ENCODE results near the gene NF1. TPM values are rescaled to one million over a fixed set of nuclear protein-coding genes. Genes with fewer than 3 reads are reported as not detected.
A peak's percentile ranks its signal among the peaks of the same experiment; 100 is the strongest.

NF1 gene
- total RNA-seq, 4 donors from 2014 or later: 66.8 to 106 (median 95.6) TPM

- peak overlapping the region; percentile 83 to 100 (median 93) for H3K4me3 ChIP-seq
- DNase-seq: no peak
- no peaks in the 10 kb centered on the region for H3K27me3 ChIP-seq
- no peak for TF ChIP-seq POLR2A (IDR thresholded peaks at IDR 0.05)
- TF ChIP-seq CTCF (IDR thresholded peaks at IDR 0.05): no peak
- peak overlapping the region in 3 of 4 donors; percentile 81 to 98 (median 96) for H3K27ac ChIP-seq
- no peaks in the 10 kb centered on the region for H3K9me3 ChIP-seq
- H3K4me1 ChIP-seq: no peaks in the 10 kb centered on the region
- H3K36me3 ChIP-seq: no peaks in the 10 kb centered on the region
These were observed 1.3 kb downstream of the NF1 start for GRCh38 chr17:31096106-31096436.

- Histone ChIP-seq H3K36me3 (no peaks in the 10 kb centered on the region), H3K27ac (no peak overlapping the region), H3K9me3 (no peaks in the 10 kb centered on the region), H3K4me1 (no peaks in the 10 kb centered on the region), H3K4me3 (no peak overlapping the region), H3K27me3 (no peaks in the 10 kb centered on the region)
- TF ChIP-seq CTCF (IDR thresholded peaks at IDR 0.05): no peak
- TF ChIP-seq POLR2A (IDR thresholded peaks at IDR 0.05): no peak
- no peak for DNase-seq
These were observed 4.2 kb downstream of the NF1 start for GRCh38 chr17:31099016-31099415.

- Histone ChIP-seq H3K4me3 (no peak overlapping the region), H3K9me3 (no peaks in the 10 kb centered on the region), H3K27me3 (no peaks in the 10 kb centered on the region), H3K4me1 (no peaks in the 10 kb centered on the region), H3K27ac (no peak overlapping the region), H3K36me3 (no peaks in the 10 kb centered on the region)
- no peak for TF ChIP-seq POLR2A (IDR thresholded peaks at IDR 0.05)
- TF ChIP-seq CTCF (IDR thresholded peaks at IDR 0.05): no peak
- no peak for DNase-seq
These were observed 6.2 kb downstream of the NF1 start for GRCh38 chr17:31100840-31101459.

- no peak for DNase-seq
- Histone ChIP-seq H3K4me1 (no peaks in the 10 kb centered on the region), H3K36me3 (no peaks in the 10 kb centered on the region), H3K4me3 (no peak overlapping the region), H3K9me3 (no peaks in the 10 kb centered on the region), H3K27me3 (no peaks in the 10 kb centered on the region), H3K27ac (no peak overlapping the region)
- no peak for TF ChIP-seq CTCF (IDR thresholded peaks at IDR 0.05)
- TF ChIP-seq POLR2A (IDR thresholded peaks at IDR 0.05): no peak
These were observed 7.2 kb downstream of the NF1 start for GRCh38 chr17:31101943-31102342.

- no peak for DNase-seq
- no peaks in the 10 kb centered on the region for H3K36me3 ChIP-seq
- H3K27me3 ChIP-seq: no peaks in the 10 kb centered on the region
- TF ChIP-seq CTCF (IDR thresholded peaks at IDR 0.05) (no peak), POLR2A (IDR thresholded peaks at IDR 0.05) (no peak)
- no peaks in the 10 kb centered on the region for H3K9me3 ChIP-seq
- no peak overlapping the region for H3K27ac ChIP-seq
- no peak overlapping the region for H3K4me3 ChIP-seq
- no peaks in the 10 kb centered on the region for H3K4me1 ChIP-seq
These were observed 11.2 kb downstream of the NF1 start for GRCh38 chr17:31105991-31106390.

GRCh38 chr17:31111183-31111582, 16.4 kb downstream of the NF1 start:
- DNase-seq: no peak
- H3K36me3 ChIP-seq: no peaks in the 10 kb centered on the region
- no peaks in the 10 kb centered on the region for H3K4me1 ChIP-seq
- H3K4me3 ChIP-seq: no peak overlapping the region
- H3K27me3 ChIP-seq: no peaks in the 10 kb centered on the region
- no peaks in the 10 kb centered on the region for H3K9me3 ChIP-seq
- H3K27ac ChIP-seq: no peak overlapping the region
- TF ChIP-seq POLR2A (IDR thresholded peaks at IDR 0.05): no peak
- TF ChIP-seq CTCF (IDR thresholded peaks at IDR 0.05): no peak

All from Peyer's patch (tissue), 4 donors.